HepG2 (cell line): ENCODE data around the gene DOC2A. TPM values are rescaled to one million over a fixed set of nuclear protein-coding genes. Genes with fewer than 3 reads are reported as not detected.

Experiments used
- ATAC-seq: fragments of 200-7000 bp; cut with Tn5 transposase; 3 replicates; pipeline ENCODE4 v1.9.1; 2020; ENCODE audit warnings: mild to moderate bottlenecking, moderate library complexity
- BruUV-seq: library from RNA; stranded (reverse); fragments of 400-500 nt; replicated peaks from 2 replicates; lab custom pipeline; 2021; lab: Mats Ljungman, UMichigan
- CTCF ChIA-PET: fragments of 300-600 bp; formaldehyde crosslinking; extraction: SDS; loops from one replicate; lab custom pipeline; 2021; ENCODE audit warnings: low total read pairs, inconsistent platforms, low intra/inter-chr PET ratio; lab: Yijun Ruan, JAX
- POLR2A ChIA-PET: fragments of 350-600 bp; sonication (Branson Sonifier 250); formaldehyde crosslinking; loops from one replicate; lab custom pipeline; 2020; ENCODE audit warnings: antibody characterized with exemption, inconsistent platforms; lab: Yijun Ruan, JAX
- DNase-seq: peaks from one replicate; pipeline ENCODE4 v3.0.0-alpha.2; 2015; ENCODE audit warnings: low spot score
- FAIRE-seq: peaks from 3 replicates; lab custom pipeline; 2011; peaks lifted over from hg19 to GRCh38; lab: Jason Lieb, UNC
- H2AFZ ChIP-seq: one replicate; pipeline ENCODE4 v1.6.1; 2011; ENCODE audit warnings: low read length, inconsistent platforms
- H3K27ac ChIP-seq: fragments of 300-600 bp; 3 replicates; pipeline ENCODE4 v1.8.0; 2011; ENCODE audit warnings: mixed run types, mild to moderate bottlenecking, mixed read lengths, low read length, inconsistent platforms; ENCODE audit not compliant: insufficient read depth; ENCODE audit errors: extremely low read length
- H3K27me3 ChIP-seq, 2 experiments: fragments of 200-600 bp in 1 of 2; 2 replicates in 1 of 2; 3 replicates in 1 of 2; pipeline versions ENCODE4 v1.6.0 to v1.8.0; 2011; ENCODE audit warnings: low read length in 2 of 2, mild to moderate bottlenecking in 2 of 2, moderate library complexity in 2 of 2, inconsistent platforms in 1 of 2; ENCODE audit not compliant: insufficient read depth in 2 of 2, control insufficient read depth in 1 of 2
- H3K36me3 ChIP-seq, 2 experiments: fragments of 200-600 bp in 1 of 2; replicated peaks in 1 of 2; 2 replicates in 1 of 2; 3 replicates in 1 of 2; pipeline versions ENCODE4 v1.5.1 to v1.8.0; 2011; ENCODE audit warnings: low read length in 2 of 2, inconsistent platforms in 1 of 2; ENCODE audit not compliant: insufficient read depth in 2 of 2, control insufficient read depth in 1 of 2
- H3K4me1 ChIP-seq: 2 replicates; pipeline ENCODE4 v1.5.1; 2012; ENCODE audit warnings: low read length, inconsistent platforms; ENCODE audit not compliant: insufficient read depth
- H3K4me2 ChIP-seq: 2 replicates; pipeline ENCODE4 v1.6.0; 2011; ENCODE audit warnings: low read depth, low read length, inconsistent platforms
- H3K4me3 ChIP-seq, 3 experiments: fragments of 200-600 bp in 1 of 3; sonication (generic), shearing (Covaris generic) in 1 of 3; replicated peaks in 1 of 3; 2 replicates each; pipeline ENCODE4 v1.5.1; 2011 to 2016; ENCODE audit warnings: low read length in 3 of 3, inconsistent platforms in 2 of 3, low read depth in 2 of 3, mild to moderate bottlenecking in 2 of 3, control low read depth in 1 of 3, mixed read lengths in 1 of 3; ENCODE audit not compliant: insufficient read depth in 1 of 3
- H3K79me2 ChIP-seq: one replicate; pipeline ENCODE4 v1.6.1; 2011; ENCODE audit warnings: low read length, inconsistent platforms; ENCODE audit not compliant: insufficient read depth
- H3K9ac ChIP-seq: 2 replicates; pipeline ENCODE4 v1.6.0; 2011; ENCODE audit warnings: mild to moderate bottlenecking, low read depth, low read length, inconsistent platforms; ENCODE audit not compliant: insufficient read depth
- H3K9me3 ChIP-seq: 2 replicates; pipeline ENCODE4 v1.5.1; 2012; ENCODE audit warnings: mild to moderate bottlenecking, low read length
- H4K20me1 ChIP-seq: 2 replicates; pipeline ENCODE4 v1.6.0; 2011; ENCODE audit warnings: inconsistent platforms, mild to moderate bottlenecking, low read length, moderate library complexity; ENCODE audit not compliant: insufficient read depth
- MAFF ChIP-seq: IDR thresholded peaks from 2 replicates; pipeline ENCODE4 v1.6.1; 2011; ENCODE audit warnings: low read depth, low read length, improper control_type of control experiment
- MAFK ChIP-seq, 2 experiments: IDR thresholded peaks in 1 of 2; conservative IDR thresholded peaks in 1 of 2; 2 replicates each; pipeline ENCODE4 v1.6.1; 2011; ENCODE audit warnings: improper control_type of control experiment in 2 of 2, low read length in 2 of 2
- MAZ ChIP-seq, 2 experiments: sonication (generic) in 1 of 2; formaldehyde crosslinking in 1 of 2; IDR thresholded peaks; 2 replicates each; pipeline versions ENCODE4 v1.5.0 to v1.6.1; 2012 to 2020; ENCODE audit warnings: low read depth in 2 of 2, mild to moderate bottlenecking in 2 of 2, borderline replicate concordance in 1 of 2, improper control_type of control experiment in 1 of 2, low read length in 1 of 2, missing genetic modification reagents in 1 of 2, moderate library complexity in 1 of 2
- TEAD2 ChIP-seq: sonication (generic); formaldehyde crosslinking; IDR thresholded peaks from 2 replicates; pipeline ENCODE4 v1.9.0; 2021; ENCODE audit warnings: missing genetic modification reagents
- ZNF564 ChIP-seq: sonication (generic); formaldehyde crosslinking; IDR thresholded peaks from 2 replicates; pipeline ENCODE4 v1.8.1; 2023; ENCODE audit warnings: mild to moderate bottlenecking, missing genetic modification reagents
- WGBS: methylation state at CpG from one replicate; pipeline ENCODE4 v1.1.6; 2017; ENCODE audit warnings: low lambda C conversion rate; 5-methylcytosine and 5-hydroxymethylcytosine counted together
- in situ Hi-C: cut with HindIII; loops from 2 replicates; pipeline ENCODE4 v1.10.0; 2017; ENCODE audit warnings: low pct_unique_long_range_greater_than_20kb; ENCODE audit not compliant: extremely low pct_ligation_motif_present
- intact Hi-C: fragments of 100-400 bp; cut with micrococcal nuclease; formaldehyde crosslinking; loops from one replicate; pipeline ENCODE4 v1.10.0; 2022; ENCODE audit not compliant: unreplicated experiment
- polyA plus RNA-seq, 8 experiments: library from polyadenylated mRNA; depleted of rRNA in 3 of 8; stranded (reverse) in 7 of 8; unstranded in 1 of 8; fragments of >200 nt; fragmentation: Illumina TruSeq in 4 of 8; extraction: Trizol in 4 of 8; gene quantifications; 2 replicates each; pipeline versions ENCODE4 v1.2.1 to v1.2.3, GENCODE V29; 2011 to 2016; ENCODE audit warnings: low read depth in 4 of 8, missing spikeins in 1 of 8, mixed read lengths in 1 of 8; ENCODE audit not compliant: insufficient read depth in 1 of 8
- total RNA-seq, 5 experiments: library from RNA; depleted of rRNA; stranded (reverse); fragments of >200 nt; fragmentation: Illumina TruSeq; extraction: Trizol; gene quantifications; 2 replicates each; pipeline ENCODE4 v1.2.3, GENCODE V29; 2016; ENCODE audit warnings: low read depth in 1 of 5
- TF ChIP-seq, protein P1 (sequence below): IDR thresholded peaks from 2 replicates; pipeline ENCODE4 v1.6.1; 2016; ENCODE audit warnings: control low read depth

DOC2A gene
- total and polyA plus RNA-seq, 2 of the 13 experiments (the other 11 are each of a cell fraction or from before 2014, with no cell fraction given) = 0.15 to 0.55 TPM

DNA sequence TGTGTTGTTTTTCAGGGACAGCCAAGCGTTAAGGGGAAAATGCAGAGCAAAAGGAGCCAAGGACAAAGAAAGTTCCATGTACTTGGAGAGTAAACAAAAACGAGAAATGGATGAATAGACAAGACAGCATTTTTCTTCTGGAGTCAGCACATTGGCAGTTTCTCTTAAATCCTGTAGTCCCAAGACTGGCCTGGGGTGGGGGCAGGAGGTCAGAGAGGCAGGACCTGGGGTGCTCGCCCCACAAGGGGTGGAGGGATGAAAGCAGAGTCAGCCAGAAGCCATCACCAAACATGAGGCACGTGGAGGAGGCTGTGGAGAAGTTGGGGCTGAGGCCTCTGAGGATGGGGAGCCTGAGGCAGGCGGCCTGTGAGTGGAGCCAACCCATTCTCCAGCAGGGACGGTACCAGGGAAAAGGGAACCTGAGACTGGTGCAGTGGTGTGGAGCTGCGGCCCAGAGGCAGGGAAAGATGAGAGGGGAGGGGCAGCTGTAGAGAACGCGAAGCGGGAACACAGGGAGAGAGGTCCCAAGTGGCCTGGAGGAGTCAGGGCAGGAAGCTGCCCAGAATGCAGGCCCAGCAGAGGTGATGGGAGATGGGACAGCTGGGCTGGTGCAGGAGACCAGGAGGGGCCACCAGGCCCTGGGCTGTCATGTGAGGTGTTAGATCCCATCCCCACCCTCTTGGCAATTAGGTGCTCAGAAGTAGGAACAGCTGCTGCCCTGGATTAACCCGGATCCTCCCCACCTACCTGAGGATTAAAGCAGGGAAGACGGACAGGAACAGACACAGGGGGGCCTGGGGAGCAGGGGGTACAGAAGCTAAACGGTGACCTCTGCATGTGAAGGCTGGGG is 17.0 kb upstream of the DOC2A start:
- H2AFZ ChIP-seq = no peak overlapping the region
- 16% methylated on average over 13 of the region's 13 CpGs for WGBS
- no peaks in the 10 kb centered on the region; the same call in 1 of the 2 replicates for H4K20me1 ChIP-seq
- no peak overlapping the region for H3K4me2 ChIP-seq
- no peaks in the 10 kb centered on the region for H3K36me3 ChIP-seq
- peak; percentile 7; the same call in 2 of the 3 replicates for ATAC-seq
- H3K27me3 ChIP-seq = peaks cover 40 to 89% of the 10 kb centered on the region in 2 experiments
- H3K79me2 ChIP-seq = no peaks in the 10 kb centered on the region
- no peak overlapping the region for H3K27ac ChIP-seq
- intact Hi-C loops = no loop called here
- no TSS peak for BruUV-seq
- no peak overlapping the region for H3K9ac ChIP-seq
- no peak for DNase-seq
- ChIA-PET CTCF (no interaction called here), POLR2A (no interaction called here)
- in situ Hi-C loops = no loop called here
- FAIRE-seq = no peak
- no peak overlapping the region for H3K4me3 ChIP-seq
- TF ChIP-seq ZNF564 (0 out of 2 replicates have a peak, but pooled peaks have one; percentile 8), TEAD2 (CRISPR knock-in tag) (no peak), MAFK (conservative IDR thresholded peaks at IDR 0.05 in 1 of 2, IDR thresholded peaks at IDR 0.05 in 1 of 2; ENCODE audit: low read length in 2 of 2) (peak; percentile 6 to 27; a peak in 1 of 4 replicates), MAZ (IDR thresholded peaks at IDR 0.05; ENCODE audit: borderline replicate concordance, low read depth, low read length) (0 out of 2 replicates have a peak, but pooled peaks have one; percentile 12), MAZ (CRISPR knock-in tag; IDR thresholded peaks at IDR 0.05; ENCODE audit: low read depth) (no peak), MAFF (0 out of 2 replicates have a peak, but pooled peaks have one; percentile 10)
- TF ChIP-seq, protein P1, sequence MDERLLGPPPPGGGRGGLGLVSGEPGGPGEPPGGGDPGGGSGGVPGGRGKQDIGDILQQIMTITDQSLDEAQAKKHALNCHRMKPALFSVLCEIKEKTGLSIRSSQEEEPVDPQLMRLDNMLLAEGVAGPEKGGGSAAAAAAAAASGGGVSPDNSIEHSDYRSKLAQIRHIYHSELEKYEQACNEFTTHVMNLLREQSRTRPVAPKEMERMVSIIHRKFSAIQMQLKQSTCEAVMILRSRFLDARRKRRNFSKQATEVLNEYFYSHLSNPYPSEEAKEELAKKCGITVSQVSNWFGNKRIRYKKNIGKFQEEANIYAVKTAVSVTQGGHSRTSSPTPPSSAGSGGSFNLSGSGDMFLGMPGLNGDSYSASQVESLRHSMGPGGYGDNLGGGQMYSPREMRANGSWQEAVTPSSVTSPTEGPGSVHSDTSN = no peak
- H3K4me1 ChIP-seq = peaks cover 18% of the 10 kb centered on the region
- no peaks in the 10 kb centered on the region for H3K9me3 ChIP-seq
